Fibroblast of pulmonary artery (primary cell): ENCODE data around the gene WEE2.

ENCODE experiments used
- DNase-seq: peaks from one replicate; pipeline ENCODE4 v3.0.0-alpha.2; 2010; ENCODE audit warnings: low read depth
- H3K4me3 ChIP-seq: replicated peaks from 2 replicates; pipeline ENCODE4 v1.5.1; 2011; ENCODE audit warnings: low read depth, mild to moderate bottlenecking, control low read depth, low read length, moderate library complexity
- TF ChIP-seq, protein P1 (sequence below): IDR thresholded peaks from 2 replicates; pipeline ENCODE4 v1.5.1; 2011; ENCODE audit warnings: mild to moderate bottlenecking, control low read depth, low read length, inconsistent platforms; ENCODE audit errors: missing control alignments

The WEE2 gene

DNA sequence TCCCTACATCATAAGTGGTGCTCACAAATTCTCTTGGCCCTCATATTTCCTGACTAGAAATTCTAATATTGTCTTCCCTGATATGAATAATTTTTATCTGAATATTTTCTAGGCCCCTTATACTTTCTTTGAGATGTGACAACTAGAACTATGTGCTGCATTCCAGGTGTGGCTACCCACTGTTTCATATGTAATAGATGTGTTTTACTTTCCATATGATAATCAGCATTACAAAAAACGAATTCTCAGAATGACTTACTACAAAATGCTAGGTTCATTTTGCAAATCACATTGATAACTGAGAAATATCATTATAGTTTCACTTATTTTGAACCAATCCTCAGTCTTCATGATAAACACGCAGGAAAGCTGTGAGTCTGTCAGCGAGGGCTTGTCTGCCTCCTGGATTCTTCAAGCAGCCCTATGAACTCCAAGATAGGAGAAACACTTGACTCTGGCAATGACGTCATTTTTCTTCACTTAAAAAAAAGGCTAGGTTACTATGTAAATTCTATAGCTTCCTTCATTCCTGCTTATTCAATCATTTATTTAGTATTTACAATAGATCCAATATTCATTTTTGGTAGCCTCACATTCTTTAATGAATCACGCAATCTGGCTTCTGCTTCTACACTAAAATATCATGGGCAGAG, 4.6 kb downstream of the WEE2 start:
- TF ChIP-seq, protein P1, sequence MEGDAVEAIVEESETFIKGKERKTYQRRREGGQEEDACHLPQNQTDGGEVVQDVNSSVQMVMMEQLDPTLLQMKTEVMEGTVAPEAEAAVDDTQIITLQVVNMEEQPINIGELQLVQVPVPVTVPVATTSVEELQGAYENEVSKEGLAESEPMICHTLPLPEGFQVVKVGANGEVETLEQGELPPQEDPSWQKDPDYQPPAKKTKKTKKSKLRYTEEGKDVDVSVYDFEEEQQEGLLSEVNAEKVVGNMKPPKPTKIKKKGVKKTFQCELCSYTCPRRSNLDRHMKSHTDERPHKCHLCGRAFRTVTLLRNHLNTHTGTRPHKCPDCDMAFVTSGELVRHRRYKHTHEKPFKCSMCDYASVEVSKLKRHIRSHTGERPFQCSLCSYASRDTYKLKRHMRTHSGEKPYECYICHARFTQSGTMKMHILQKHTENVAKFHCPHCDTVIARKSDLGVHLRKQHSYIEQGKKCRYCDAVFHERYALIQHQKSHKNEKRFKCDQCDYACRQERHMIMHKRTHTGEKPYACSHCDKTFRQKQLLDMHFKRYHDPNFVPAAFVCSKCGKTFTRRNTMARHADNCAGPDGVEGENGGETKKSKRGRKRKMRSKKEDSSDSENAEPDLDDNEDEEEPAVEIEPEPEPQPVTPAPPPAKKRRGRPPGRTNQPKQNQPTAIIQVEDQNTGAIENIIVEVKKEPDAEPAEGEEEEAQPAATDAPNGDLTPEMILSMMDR, result no peak
- no peak overlapping the region for H3K4me3 ChIP-seq
- no peak for DNase-seq

DNA sequence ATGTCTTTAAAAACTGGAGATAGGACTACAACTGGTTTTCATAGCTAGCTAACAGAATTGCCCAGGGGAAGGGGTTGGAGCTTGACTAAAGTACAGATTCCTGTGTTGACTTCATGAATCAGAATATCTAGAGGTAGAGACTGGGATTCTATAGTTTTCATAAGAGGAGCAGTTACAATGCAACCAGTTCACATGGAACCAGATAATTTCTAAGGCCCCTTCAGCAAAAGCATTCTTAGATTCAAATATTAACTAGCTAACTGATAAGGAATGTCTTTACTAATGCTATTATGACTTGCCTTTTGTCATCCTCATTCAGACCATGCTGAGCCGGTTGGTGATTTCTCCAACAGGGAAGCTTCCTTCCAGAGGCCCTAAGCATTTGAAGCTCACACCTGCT, 5.7 kb downstream of the WEE2 start:
- no peak for DNase-seq
- no peak overlapping the region for H3K4me3 ChIP-seq
- TF ChIP-seq, protein P1, result no peak

DNA sequence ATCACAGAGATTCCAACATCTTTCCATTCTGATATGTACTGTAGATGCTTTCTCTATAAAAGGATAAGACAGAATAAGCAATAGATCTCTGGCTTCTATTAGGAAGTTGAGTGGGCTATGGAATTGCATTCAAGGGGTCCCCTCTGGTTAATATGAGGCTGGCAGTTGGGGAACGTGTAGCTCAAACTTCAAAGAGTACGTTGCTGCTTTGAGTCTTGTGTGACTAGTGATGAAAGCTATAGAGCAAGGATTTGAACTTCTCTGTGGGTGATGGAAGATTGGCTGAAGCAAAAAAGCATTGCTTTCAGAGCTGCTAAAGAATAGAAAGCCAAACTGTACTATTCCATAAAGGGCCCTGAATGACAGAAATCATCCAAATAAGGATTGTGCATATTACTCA, 6.4 kb downstream of the WEE2 start:
- TF ChIP-seq, protein P1, result no peak
- no peak overlapping the region for H3K4me3 ChIP-seq

DNA sequence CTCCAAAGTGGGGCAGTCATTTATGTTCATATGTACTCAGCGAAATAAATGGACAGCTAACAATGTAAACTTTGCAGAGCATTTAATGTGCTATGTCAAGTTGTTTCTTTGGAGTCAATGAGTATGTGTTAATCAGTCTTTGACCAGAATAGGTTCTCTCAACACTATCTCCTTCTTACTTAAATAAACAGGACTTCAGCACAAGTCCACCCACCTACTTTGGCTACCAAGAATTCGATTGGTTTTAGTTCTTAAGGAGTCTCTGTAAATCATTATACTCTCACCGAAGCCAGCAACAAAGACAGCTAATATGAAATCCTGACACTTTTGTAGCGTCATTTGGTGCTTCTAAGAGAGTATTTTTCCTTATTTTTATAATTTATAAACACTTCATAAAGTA, 6.9 kb downstream of the WEE2 start:
- no peak overlapping the region for H3K4me3 ChIP-seq
- DNase-seq, result no peak
- TF ChIP-seq, protein P1, result no peak

More for the DNA sequence above, 6.4 kb downstream of the WEE2 start:
- no peak for DNase-seq

DNA sequence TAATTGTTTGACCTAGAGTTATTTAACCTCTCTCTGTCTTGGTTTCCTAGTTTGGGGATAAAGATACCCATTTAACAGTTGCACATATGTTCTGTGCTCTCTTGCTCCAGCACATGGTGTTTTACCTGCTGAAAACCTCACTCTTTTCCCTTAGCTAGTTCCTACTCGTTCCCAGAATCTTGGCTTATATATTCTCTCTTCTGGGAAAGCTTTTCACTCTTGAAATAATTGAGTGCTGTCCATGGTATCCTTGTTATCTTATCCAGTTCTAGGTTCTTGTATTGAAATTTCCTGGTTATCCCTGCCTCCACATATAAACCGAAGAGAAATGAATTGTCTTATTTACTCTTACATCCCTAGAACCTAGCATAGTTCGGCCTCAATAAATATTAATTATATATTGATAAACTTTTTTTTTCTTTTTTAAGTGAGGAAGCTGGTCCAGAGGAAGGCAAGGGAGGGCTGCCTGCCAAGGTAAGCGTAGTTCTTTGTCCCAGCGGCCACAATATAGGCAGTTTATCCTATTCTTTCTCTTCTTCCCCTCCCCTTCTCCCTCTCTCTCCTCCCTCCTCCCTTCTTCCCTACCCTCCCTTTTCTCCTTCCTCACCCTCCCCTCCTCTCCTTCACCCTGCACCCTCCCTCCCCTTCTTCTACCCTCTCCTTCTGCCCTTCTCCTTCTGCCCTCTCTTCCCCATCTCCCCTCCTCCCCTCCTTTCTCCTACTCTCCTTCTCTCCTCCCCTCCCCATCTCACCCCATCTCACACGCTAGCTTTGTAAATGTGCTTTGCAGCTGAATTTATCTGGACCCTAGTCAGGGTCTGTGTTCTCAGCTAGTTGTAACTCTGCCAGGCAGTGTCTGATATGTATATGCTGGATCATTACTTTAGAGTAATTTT, 7.9 kb downstream of the WEE2 start:
- TF ChIP-seq, protein P1, result no peak
- no peak overlapping the region for H3K4me3 ChIP-seq
- DNase-seq, result no peak

DNA sequence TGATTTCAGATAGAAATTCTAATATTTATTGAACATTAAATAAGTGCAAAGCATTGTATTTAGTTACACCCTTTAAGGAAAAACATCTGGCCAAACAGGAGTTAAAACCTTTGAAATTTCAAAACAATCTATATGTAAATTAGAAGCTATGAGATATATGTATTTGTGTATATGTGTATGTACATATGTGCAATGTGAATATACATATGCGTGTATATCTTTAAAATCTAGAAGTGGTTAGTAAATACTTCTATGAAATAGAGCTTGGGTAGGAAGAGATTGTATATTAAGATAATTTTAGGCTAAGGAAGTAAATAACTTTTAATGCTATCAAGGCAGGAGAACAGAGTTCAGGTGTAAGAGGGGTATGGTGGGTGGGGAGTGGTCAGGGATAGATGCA, 9.3 kb downstream of the WEE2 start:
- no peak overlapping the region for H3K4me3 ChIP-seq
- TF ChIP-seq, protein P1, result no peak
- DNase-seq, result no peak
